Panc1 (cell line): ENCODE measurements around the gene ZRANB1. TPM values are rescaled to one million over a fixed set of nuclear protein-coding genes. Genes with fewer than 3 reads are reported as not detected.
"Not testable (repeated sequence)": the region's sequence is repeated elsewhere in the genome, so short reads cannot be mapped to it uniquely, and the experiment has no call there.

Source experiments
- ATAC-seq: fragments of 200-7000 bp; cut with Tn5 transposase; 2 replicates; pipeline ENCODE4 v1.9.1; 2020; ENCODE audit warnings: mild to moderate bottlenecking, moderate library complexity
- BruUV-seq: library from RNA; stranded (reverse); fragments of 400-500 nt; replicated peaks from 2 replicates; lab custom pipeline; 2021; lab: Mats Ljungman, UMichigan
- CTCF ChIA-PET: fragments of 300-600 bp; sonication (Branson Sonifier 250); formaldehyde crosslinking; loops from one replicate; lab custom pipeline; 2022; ENCODE audit warnings: antibody characterized with exemption; lab: Charles Lee
- POLR2A ChIA-PET: fragments of 300-600 bp; sonication (Branson Sonifier 250); formaldehyde crosslinking; loops from one replicate; lab custom pipeline; 2022; ENCODE audit warnings: antibody characterized with exemption; lab: Charles Lee
- DNase-seq: peaks from one replicate; pipeline ENCODE4 v3.0.0-alpha.2; 2010; ENCODE audit warnings: low read depth, low spot score
- H3K27ac ChIP-seq: 2 replicates; pipeline ENCODE4 v1.5.1; 2011; ENCODE audit warnings: mild to moderate bottlenecking, low read length, inconsistent platforms
- H3K27me3 ChIP-seq: fragments of 200-500 bp; sonication (Bioruptor generic); 2 replicates; pipeline ENCODE4 v1.6.0; 2014; ENCODE audit warnings: low read length, inconsistent platforms; ENCODE audit not compliant: control insufficient read depth, insufficient read depth
- H3K36me3 ChIP-seq: fragments of 200-500 bp; sonication (Bioruptor generic); 2 replicates; pipeline ENCODE4 v1.5.1; 2014; ENCODE audit warnings: inconsistent platforms, mild to moderate bottlenecking, low read length, moderate library complexity; ENCODE audit not compliant: control insufficient read depth, insufficient read depth
- H3K4me1 ChIP-seq: 2 replicates; pipeline ENCODE4 v1.5.1; 2011; ENCODE audit warnings: inconsistent platforms, mild to moderate bottlenecking, low read length, moderate library complexity; ENCODE audit not compliant: control insufficient read depth, insufficient read depth
- H3K4me3 ChIP-seq, 2 experiments: 2 replicates each; pipeline ENCODE4 v1.5.1; 2011 to 2012; ENCODE audit warnings: low read depth in 2 of 2, low read length in 2 of 2, mild to moderate bottlenecking in 2 of 2, inconsistent platforms in 1 of 2, moderate library complexity in 1 of 2
- H3K9me3 ChIP-seq: fragments of 200-500 bp; sonication (Bioruptor generic); 2 replicates; pipeline ENCODE4 v1.5.1; 2014; ENCODE audit warnings: low read depth, mild to moderate bottlenecking, inconsistent platforms, low read length, moderate library complexity; ENCODE audit not compliant: control insufficient read depth, insufficient read depth
- CTCF ChIP-seq: fragments of 450-650 bp; IDR thresholded peaks from 2 replicates; pipeline ENCODE4 v1.5.1; 2017; ENCODE audit warnings: mild to moderate bottlenecking
- POLR2AphosphoS5 ChIP-seq: IDR thresholded peaks from 2 replicates; pipeline ENCODE4 v1.6.1; 2012; ENCODE audit warnings: mild to moderate bottlenecking, low read depth, low read length, moderate library complexity
- REST ChIP-seq, 2 experiments: IDR thresholded peaks; 2 replicates each; pipeline ENCODE4 v1.6.1; 2011 to 2012; ENCODE audit warnings: low read depth in 2 of 2, control low read depth in 1 of 2, low read length in 1 of 2, mild to moderate bottlenecking in 1 of 2, moderate library complexity in 1 of 2; ENCODE audit not compliant: insufficient read depth in 1 of 2
- SIN3A ChIP-seq: IDR thresholded peaks from 2 replicates; pipeline ENCODE4 v1.6.1; 2012; ENCODE audit warnings: low read depth, mild to moderate bottlenecking, low read length, moderate library complexity, borderline replicate concordance; ENCODE audit not compliant: insufficient read depth
- TCF7L2 ChIP-seq: IDR thresholded peaks from 2 replicates; pipeline ENCODE4 v1.6.1; 2011; ENCODE audit warnings: mild to moderate bottlenecking, low read depth, low read length, inconsistent platforms
- in situ Hi-C: cut with HindIII; loops from 2 replicates; pipeline ENCODE4 v1.10.0; 2016; ENCODE audit warnings: low sequenced_read_pairs, low pct_unique_long_range_greater_than_20kb
- intact Hi-C: fragments of 100-400 bp; cut with micrococcal nuclease; formaldehyde crosslinking; loops from one replicate; pipeline ENCODE4 v1.10.0; 2022; ENCODE audit not compliant: unreplicated experiment
- total RNA-seq: library from RNA; stranded (reverse); gene quantifications from one replicate; pipeline ENCODE4 v1.2.1, GENCODE V29; 2021; ENCODE audit not compliant: unreplicated experiment

The ZRANB1 gene
- total RNA-seq, 1 experiment from 2014 or later: 23.2 TPM

- in situ Hi-C loops: no loop called here
- H3K9me3 ChIP-seq: no peaks in the 10 kb centered on the region
- CTCF ChIA-PET: interaction anchor here (0.6 kb wide), 1 partner anchor 81 kb away, joined by 3 read pairs; no protein-coding TSS in a partner anchor
- intact Hi-C loops: no loop called here
- H3K36me3 ChIP-seq: peaks cover 5% of the 10 kb centered on the region; the same call in 1 of the 2 replicates
- no peak overlapping the region for H3K27ac ChIP-seq
- no peak overlapping the region for H3K4me3 ChIP-seq
- POLR2A ChIA-PET: interaction anchor here (0.7 kb wide), 1 partner anchor 50 kb away, joined by 10 read pairs; no protein-coding TSS in a partner anchor
- no peak for TF ChIP-seq TCF7L2
- no peak for TF ChIP-seq SIN3A
- no peak for TF ChIP-seq POLR2AphosphoS5
- no peak for TF ChIP-seq REST (IDR thresholded peaks at IDR 0.05; ENCODE audit: insufficient read depth in 1 of 2, low read depth in 2 of 2, low read length in 1 of 2)
- no peak for TF ChIP-seq CTCF
- ATAC-seq: no peak
- H3K27me3 ChIP-seq: no peaks in the 10 kb centered on the region
- no peak for DNase-seq
- H3K4me1 ChIP-seq: peaks cover 11% of the 10 kb centered on the region; the same call in 1 of the 2 replicates
- BruUV-seq: no TSS peak
These were observed 29.6 kb upstream of the ZRANB1 start for GRCh38 chr10:124912101-124912886.

- intact Hi-C loops: no loop called here
- peaks cover 5% of the 10 kb centered on the region; the same call in 1 of the 2 replicates for H3K36me3 ChIP-seq
- no peaks in the 10 kb centered on the region for H3K9me3 ChIP-seq
- no peak for ATAC-seq
- no peak overlapping the region for H3K4me3 ChIP-seq
- H3K4me1 ChIP-seq: peaks cover 11% of the 10 kb centered on the region; the same call in 1 of the 2 replicates
- DNase-seq: no peak
- no peak overlapping the region for H3K27ac ChIP-seq
- ChIA-PET CTCF (no interaction called here), POLR2A (interaction anchor here (0.5 kb wide), 1 partner anchor 41 kb away, joined by 6 read pairs; no protein-coding TSS in a partner anchor)
- TF ChIP-seq CTCF: no peak
- no peak for TF ChIP-seq REST (IDR thresholded peaks at IDR 0.05; ENCODE audit: insufficient read depth in 1 of 2, low read depth in 2 of 2, low read length in 1 of 2)
- TF ChIP-seq SIN3A: no peak
- TF ChIP-seq TCF7L2: no peak
- TF ChIP-seq POLR2AphosphoS5: no peak
- H3K27me3 ChIP-seq: no peaks in the 10 kb centered on the region
- in situ Hi-C loops: no loop called here
- no TSS peak for BruUV-seq
These were observed 28.8 kb upstream of the ZRANB1 start for GRCh38 chr10:124913167-124913566.

- ATAC-seq, intact Hi-C loops, H3K4me3 ChIP-seq, H3K9me3 ChIP-seq, CTCF ChIA-PET, H3K36me3 ChIP-seq, DNase-seq, H3K27me3 ChIP-seq, POLR2A ChIA-PET, H3K27ac ChIP-seq, BruUV-seq, in situ Hi-C loops: not testable (repeated sequence)
- peaks cover 20% of the 10 kb centered on the region for H3K4me1 ChIP-seq
These were observed 27.5 kb upstream of the ZRANB1 start for GRCh38 chr10:124914398-124914797.
